PC-9 (cell line): ENCODE data around the gene TNRC6C.

ENCODE experiments used
- EZH2 ChIP-seq: fragments of 200-600 bp; sonication (generic); IDR thresholded peaks from 2 replicates; pipeline ENCODE4 v1.8.0; 2017; ENCODE audit warnings: antibody characterized with exemption, low read depth
- TF ChIP-seq, protein P1 (sequence below): fragments of 200-600 bp; sonication (generic); conservative IDR thresholded peaks from 2 replicates; pipeline ENCODE4 v1.6.1; 2017; ENCODE audit warnings: mixed run types, antibody characterized with exemption, mild to moderate bottlenecking, moderate library complexity

DNA sequence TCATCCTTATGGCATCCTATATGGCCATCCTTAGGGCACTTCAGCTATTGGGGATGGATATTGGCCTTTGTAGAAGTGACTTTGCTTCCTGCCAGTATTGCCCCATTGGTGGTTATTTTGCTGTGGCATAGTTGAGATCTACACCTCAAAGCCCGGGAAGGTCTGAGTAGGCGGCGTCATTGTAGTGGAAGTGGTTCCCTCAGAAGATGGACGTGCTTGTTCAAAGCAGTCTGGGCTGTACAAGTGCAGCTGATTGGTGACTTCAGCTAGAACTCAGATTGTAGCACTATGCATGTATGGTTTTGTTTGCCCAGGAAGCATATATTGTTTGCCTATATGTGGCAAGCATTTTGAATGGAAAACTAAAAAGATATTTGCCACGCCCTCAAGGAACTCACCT, 86.8 kb downstream of the TNRC6C start:
- TF ChIP-seq, protein P1, sequence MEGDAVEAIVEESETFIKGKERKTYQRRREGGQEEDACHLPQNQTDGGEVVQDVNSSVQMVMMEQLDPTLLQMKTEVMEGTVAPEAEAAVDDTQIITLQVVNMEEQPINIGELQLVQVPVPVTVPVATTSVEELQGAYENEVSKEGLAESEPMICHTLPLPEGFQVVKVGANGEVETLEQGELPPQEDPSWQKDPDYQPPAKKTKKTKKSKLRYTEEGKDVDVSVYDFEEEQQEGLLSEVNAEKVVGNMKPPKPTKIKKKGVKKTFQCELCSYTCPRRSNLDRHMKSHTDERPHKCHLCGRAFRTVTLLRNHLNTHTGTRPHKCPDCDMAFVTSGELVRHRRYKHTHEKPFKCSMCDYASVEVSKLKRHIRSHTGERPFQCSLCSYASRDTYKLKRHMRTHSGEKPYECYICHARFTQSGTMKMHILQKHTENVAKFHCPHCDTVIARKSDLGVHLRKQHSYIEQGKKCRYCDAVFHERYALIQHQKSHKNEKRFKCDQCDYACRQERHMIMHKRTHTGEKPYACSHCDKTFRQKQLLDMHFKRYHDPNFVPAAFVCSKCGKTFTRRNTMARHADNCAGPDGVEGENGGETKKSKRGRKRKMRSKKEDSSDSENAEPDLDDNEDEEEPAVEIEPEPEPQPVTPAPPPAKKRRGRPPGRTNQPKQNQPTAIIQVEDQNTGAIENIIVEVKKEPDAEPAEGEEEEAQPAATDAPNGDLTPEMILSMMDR = no peak
- TF ChIP-seq EZH2 = no peak
